ENCODE results near the gene RETREG1.

GRCh38 chr5:16559702-16560101, 57.1 kb downstream of the RETREG1 start:
- TF ChIP-seq BHLHE40 (IDR thresholded peaks at IDR 0.05; ENCODE audit: borderline replicate concordance) (no peak), ELF4 (IDR thresholded peaks at IDR 0.05) (no peak), ARNT (IDR thresholded peaks at IDR 0.05) (no peak), LEF1 (IDR thresholded peaks at IDR 0.05; ENCODE audit: borderline replicate concordance) (no peak), SUZ12 (IDR thresholded peaks at IDR 0.05) (no peak), NFRKB (IDR thresholded peaks at IDR 0.05) (no peak), FOXA1 (IDR thresholded peaks at IDR 0.05) (no peak), FOXM1 (IDR thresholded peaks at IDR 0.05; ENCODE audit: borderline replicate concordance) (no peak), HDGF (IDR thresholded peaks at IDR 0.05; ENCODE audit: borderline replicate concordance) (no peak), SP1 (IDR thresholded peaks at IDR 0.05) (no peak), TARDBP (IDR thresholded peaks at IDR 0.05) (no peak), CTBP1 (IDR thresholded peaks at IDR 0.05; ENCODE audit: borderline replicate concordance) (no peak), L3MBTL2 (conservative IDR thresholded peaks at IDR 0.05) (no peak)
- TF ChIP-seq, protein P1, sequence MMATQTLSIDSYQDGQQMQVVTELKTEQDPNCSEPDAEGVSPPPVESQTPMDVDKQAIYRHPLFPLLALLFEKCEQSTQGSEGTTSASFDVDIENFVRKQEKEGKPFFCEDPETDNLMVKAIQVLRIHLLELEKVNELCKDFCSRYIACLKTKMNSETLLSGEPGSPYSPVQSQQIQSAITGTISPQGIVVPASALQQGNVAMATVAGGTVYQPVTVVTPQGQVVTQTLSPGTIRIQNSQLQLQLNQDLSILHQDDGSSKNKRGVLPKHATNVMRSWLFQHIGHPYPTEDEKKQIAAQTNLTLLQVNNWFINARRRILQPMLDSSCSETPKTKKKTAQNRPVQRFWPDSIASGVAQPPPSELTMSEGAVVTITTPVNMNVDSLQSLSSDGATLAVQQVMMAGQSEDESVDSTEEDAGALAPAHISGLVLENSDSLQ (IDR thresholded peaks at IDR 0.05) = peak; percentile 38; the same call in 1 of the 2 replicates

Data from HEK293T (cell line).